Mammary epithelial cell (primary cell): ENCODE measurements around the gene CCNI2.

ENCODE experiments used
- CTCF ChIP-seq, 2 donors: IDR thresholded peaks in 1 of 2; conservative IDR thresholded peaks in 1 of 2; 2 replicates each; pipeline ENCODE4 v1.5.1; 2011 to 2012; ENCODE audit warnings: inconsistent platforms in 2 of 2, low read length in 2 of 2, mild to moderate bottlenecking in 2 of 2, control low read depth in 1 of 2, low read depth in 1 of 2; ENCODE audit not compliant: insufficient read depth in 1 of 2; ENCODE audit errors: extremely low read depth in 1 of 2
- EZH2 ChIP-seq: IDR thresholded peaks from 2 replicates; pipeline ENCODE4 v1.6.1; 2012; ENCODE audit warnings: low read length, inconsistent platforms, borderline replicate concordance

- no peak for TF ChIP-seq CTCF (conservative IDR thresholded peaks at IDR 0.05 in 1 of 2, IDR thresholded peaks at IDR 0.05 in 1 of 2; ENCODE audit: extremely low read depth in 1 of 2, insufficient read depth in 1 of 2, low read depth in 1 of 2, low read length in 2 of 2)
- no peak for TF ChIP-seq EZH2
Observed at GRCh38 chr5:132708645-132709044, 38.6 kb upstream of the CCNI2 start.
